SKM-1 treated with dmso at 0.1 percent for 144 hours (cell line): ENCODE data around the gene PURB.
A peak's percentile ranks its signal among the peaks of the same experiment; 100 is the strongest.
"Not testable (repeated sequence)": the region's sequence is repeated elsewhere in the genome, so short reads cannot be mapped to it uniquely, and the experiment has no call there.

Experiments
- DNase-seq: peaks from one replicate; lab custom pipeline; 2025; ENCODE audit not compliant: unreplicated experiment; lab: John Stamatoyannopoulos, UW

PURB gene

GRCh38 chr7:44893710-44894234 lies 8.4 kb upstream of the PURB start:
- no peak for DNase-seq

DNA sequence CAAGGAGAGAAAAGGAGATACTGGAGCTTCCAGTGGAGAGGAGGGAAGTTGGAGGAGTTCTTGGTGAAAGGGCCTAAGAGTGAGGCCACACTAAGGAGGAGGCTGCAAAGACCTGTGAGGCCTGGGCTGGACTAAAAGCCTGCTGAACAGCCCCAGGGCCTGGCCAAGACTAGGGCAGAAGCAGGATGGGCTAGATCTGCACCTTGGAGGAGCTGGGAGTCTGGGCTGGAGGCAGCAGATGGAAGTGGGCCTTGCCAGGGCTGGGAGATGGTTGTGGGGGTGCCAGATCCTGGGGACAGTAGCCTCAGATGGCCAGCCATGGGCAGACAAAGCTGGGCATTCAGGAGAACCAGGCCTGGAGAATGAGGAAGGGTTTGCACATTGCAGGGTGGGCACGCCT lies 6.5 kb upstream of the PURB start:
- no peak for DNase-seq

DNA sequence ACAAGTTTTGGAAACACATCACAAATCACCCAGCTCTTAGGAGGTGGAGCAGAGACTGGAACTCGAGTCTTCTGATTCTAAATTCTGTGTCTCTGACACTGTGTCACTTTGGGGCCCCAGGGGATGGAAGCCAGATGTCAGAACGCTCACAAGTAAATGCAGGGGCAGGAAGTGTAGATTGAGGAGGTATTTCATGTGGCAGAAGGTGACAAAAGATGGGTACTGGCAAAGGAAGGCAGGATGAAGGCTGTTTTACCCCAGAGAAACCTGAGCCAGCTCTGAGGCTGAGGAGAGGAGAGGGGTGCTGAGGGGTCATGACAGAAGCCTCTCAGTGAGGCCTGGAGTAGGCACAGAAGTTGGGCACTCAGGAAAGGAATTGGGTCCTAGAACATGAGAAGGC lies 6.0 kb upstream of the PURB start:
- DNase-seq = no peak

- DNase-seq = no peak
Observed at GRCh38 chr7:44889086-44889781, 3.9 kb upstream of the PURB start.

DNA sequence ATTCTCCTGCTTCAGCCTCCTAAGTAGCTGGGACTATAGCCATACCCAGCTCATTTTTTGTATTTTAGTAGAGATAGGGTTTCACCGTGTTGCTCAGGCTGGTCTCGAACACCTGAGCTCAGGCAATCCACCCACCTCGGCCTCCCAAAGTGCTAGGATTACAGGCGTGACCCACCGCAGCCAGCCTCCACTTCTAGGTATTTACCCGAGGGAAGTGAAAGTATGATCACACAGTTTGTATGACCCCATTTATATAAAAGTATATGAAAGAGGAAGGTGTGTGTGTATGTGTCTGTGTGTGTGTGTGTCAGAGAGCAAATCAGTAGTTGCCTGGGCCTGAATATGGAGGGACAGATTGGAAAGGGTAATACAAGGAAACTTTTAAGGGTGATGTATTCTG lies 2.0 kb upstream of the PURB start:
- no peak for DNase-seq

- no peak for DNase-seq
Observed at GRCh38 chr7:44884621-44885393, 523 bp downstream of the PURB start.

DNA sequence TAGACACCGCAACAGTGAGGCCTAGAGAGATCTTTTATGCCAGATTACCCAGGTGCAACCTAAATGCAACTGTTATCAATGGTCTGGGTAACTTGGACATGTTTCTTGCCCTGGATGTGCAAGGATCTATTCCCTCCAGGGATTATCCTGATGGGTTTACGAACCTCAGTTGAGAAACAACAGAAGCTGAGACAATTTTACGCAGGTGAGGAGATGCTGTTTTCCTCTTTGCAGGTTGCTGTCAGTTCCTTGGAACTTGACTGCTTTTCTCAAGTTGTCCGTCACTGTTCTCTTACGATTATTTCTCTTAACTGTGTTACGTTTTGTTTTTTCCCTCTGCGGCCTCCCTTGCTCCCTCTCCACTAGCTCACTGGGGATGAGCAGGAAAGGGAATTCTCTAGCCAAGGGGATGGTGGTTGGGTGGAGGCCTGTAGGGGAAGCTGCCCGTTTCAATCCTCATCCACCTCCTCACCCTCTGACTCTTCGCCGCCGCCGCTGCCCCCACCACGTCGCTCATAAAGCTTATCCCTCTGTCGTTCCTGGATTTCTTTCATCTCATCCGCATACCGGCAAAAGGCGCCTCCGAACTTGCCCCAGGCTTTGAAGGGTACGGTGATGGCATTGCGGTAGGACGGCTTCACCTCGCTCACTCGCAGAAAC lies 1.2 kb downstream of the PURB start:
- no peak for DNase-seq

- no peak for DNase-seq
Observed at GRCh38 chr7:44882899-44883298, 2.4 kb downstream of the PURB start.

DNA sequence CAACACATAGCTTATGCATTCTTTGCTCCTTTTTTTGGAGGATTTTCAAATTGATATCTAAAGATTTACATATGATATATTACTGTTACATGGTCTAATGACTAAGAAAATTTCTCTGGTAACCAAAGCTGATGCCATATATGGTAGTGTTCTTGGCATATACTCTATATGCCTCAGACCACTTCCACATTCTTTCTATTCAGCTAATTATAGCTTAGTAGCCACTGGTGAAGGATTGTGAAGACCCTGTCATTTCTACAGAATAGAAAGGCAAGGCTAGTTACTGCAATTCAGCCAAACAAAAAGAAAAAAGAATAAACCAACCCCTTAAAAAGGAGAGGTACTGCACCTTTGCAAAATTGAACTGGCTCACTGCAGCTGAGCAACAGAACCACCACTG lies 3.7 kb downstream of the PURB start:
- peak; percentile 48 for DNase-seq

DNA sequence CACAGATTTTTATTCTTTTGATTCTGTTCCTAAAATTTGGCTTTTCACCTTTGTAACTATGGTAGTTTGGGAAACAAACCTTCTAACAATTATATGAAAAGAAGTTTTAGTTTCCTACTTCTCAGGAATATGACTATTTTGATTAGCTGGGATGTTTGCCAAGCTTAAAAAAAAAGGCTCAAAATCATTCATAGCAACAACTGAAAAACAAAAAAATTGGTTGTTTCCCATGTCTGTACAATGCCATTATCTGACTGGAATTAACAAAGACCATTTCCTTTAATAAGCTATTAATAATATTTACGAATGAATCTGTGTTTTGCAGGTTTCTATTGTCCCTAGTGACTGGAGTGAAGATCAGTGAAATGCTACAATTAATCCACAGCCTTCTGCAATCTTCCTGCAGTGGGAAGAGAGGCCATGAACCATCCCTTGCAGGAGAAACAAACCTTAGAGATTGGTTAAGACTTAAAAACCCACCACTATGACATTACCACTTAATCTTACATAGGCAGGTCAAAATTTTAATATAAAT lies 4.2 kb downstream of the PURB start:
- DNase-seq = no peak

DNA sequence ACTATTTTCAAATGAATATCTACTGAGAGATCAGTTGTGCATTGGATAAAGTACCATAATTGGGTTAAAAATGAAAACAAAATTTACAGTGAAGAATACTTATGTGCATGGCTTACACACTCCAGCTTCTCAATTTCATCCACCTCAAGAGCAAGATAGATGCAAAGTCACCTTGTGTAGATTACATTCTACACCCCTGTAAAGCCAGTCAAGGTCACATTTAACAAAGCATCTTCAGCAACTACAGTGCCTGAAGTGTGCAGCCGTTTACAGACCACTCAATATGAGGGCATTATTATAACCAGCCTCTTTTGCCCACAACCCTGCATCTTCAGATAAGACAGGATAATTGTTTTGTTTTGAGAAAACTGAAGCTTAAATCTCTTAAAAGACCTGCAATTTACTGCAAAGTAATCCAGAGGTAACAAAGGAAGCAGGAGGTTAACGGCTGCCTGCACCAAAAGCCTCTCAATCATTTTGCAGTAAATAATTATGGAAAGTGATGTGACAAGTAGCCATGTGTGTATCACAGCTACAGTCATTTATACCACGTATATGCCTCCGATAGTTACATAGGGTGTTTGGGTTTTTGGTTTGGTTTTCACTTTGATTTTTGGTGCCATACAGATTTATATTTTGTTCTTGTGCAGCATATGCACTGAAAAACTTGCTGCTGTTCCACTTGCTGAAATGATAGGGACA lies 4.9 kb downstream of the PURB start:
- no peak for DNase-seq

DNA sequence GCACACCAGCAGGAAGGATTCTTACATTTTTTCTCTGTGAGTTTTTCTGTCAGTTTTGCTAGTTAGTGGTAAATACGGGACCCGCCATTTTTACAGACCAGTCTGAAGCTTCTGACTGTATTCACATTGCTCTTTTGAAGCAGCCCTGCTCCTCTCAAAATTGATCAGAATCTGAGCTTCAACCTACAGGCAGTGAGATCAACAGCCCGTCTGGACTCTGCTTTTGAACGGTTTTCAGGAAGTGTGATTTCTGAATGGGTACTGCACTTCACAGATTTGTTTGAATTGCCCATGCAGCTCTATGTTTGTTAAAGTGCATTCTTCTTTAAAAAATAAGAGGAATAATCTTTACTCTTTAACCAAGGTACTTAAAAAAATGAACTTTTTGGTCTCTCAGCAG lies 8.9 kb downstream of the PURB start:
- DNase-seq = no peak

- DNase-seq = no peak
Observed at GRCh38 chr7:44875241-44875640, 10.1 kb downstream of the PURB start.

DNA sequence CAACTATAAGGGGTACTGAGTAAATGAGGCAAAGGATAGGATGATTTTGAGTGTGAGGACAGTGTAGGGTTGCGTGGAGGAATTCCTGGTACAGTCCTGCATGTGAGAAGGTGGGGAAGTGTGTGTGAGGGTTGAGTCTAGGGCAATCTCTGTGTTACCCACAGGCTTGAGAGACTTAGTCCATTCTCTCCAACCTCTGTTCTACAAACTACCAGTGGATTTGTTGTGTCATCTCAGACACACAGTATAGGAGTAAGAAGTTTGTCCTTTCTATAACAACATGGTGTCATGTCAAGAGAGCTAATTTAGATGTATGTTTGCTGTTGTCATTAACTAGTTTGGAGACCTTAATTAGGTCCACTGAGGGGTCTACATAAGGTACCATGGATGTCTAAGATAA lies 12.5 kb downstream of the PURB start:
- no peak for DNase-seq

GRCh38 chr7:44871918-44872317 lies 13.4 kb downstream of the PURB start:
- DNase-seq = not testable (repeated sequence)

DNA sequence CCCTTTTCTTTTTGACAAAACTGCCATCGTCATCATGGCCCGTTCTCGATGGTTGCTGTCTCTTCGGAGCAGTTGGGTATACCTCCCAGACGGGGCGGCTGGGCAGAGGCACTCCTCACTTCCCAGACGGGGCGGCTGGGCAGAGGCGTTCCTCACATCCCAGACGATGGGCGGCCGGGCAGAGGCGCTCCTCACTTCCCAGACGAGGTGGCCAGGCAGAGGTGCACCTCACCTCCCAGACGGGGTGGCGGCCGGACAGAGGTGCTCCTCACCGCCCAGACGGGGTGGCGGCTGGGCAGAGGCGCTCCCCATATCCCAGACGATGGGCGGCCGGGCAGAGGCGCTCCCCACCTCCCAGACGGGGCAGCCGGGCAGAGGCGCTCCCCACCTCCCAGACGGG lies 14.6 kb downstream of the PURB start:
- not testable (repeated sequence) for DNase-seq

GRCh38 chr7:44870336-44870735 lies 15.0 kb downstream of the PURB start:
- DNase-seq = not testable (repeated sequence)

DNA sequence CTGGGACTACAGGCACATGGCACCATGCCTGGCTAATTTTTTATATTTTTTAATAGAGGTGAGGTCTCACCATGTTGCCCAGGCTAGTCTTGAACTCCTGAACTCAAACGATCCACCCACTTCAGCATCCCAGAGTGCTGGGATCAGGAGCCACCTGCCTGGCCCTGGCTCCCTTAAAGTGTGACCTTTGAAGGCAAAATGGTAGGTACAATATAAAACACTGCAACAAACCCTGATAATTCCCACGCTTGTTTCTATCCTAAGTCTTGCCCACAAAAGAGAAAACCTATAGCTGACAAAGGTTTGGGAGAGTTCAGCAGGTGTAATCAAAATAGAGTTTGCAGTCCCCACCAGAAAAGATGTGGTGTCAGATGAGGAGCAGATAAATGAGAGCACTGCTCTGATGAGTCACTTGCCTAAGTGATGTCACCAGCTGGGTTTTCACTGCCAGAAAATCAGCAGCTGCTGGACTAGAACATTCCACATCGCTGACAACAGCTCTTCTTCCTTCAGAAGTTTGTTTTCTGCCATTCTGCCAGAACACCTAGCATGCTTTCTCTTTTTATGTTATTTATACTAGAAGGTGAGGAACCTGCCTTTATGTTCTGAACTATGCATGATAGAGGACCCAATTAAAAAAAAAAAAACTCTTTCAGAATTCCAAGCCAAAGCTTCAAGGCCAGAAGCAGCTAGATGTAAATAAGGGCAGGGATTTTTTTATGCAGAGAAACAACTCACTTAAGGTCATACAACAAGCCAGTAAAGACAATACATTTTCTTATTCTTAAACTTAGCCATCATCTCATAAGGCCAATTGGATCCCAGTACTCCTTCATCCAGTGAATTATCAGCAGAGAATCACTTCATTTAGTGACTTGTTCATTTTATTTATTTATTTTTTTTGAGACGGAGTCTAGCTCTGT lies 18.0 kb downstream of the PURB start:
- no peak for DNase-seq

- DNase-seq = not testable (repeated sequence)
Observed at GRCh38 chr7:44861949-44862348, 23.4 kb downstream of the PURB start.

DNA sequence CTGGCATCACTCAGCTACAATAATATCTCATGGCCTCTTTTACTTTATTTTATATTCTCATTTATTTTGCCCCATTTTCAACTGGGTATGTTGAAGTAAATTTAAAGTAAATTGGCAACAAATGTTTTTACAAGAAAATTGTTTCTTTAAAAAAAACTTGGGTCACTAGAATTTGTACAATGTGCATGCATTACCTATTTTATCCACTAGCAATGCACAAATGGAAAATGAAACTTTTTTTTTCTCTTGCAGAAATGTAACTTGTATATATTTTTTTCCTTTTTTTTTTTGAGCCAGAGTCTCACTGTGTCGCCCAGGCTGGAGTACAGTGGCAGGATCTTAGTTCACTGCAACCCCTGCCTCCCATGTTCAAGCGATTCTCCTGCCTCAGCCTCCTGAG lies 27.2 kb downstream of the PURB start:
- no peak for DNase-seq
